ENCODE results near the gene CCT4.
"Not testable (repeated sequence)": the region's sequence is repeated elsewhere in the genome, so short reads cannot be mapped to it uniquely, and the experiment has no call there.

CCT4 gene

DNA sequence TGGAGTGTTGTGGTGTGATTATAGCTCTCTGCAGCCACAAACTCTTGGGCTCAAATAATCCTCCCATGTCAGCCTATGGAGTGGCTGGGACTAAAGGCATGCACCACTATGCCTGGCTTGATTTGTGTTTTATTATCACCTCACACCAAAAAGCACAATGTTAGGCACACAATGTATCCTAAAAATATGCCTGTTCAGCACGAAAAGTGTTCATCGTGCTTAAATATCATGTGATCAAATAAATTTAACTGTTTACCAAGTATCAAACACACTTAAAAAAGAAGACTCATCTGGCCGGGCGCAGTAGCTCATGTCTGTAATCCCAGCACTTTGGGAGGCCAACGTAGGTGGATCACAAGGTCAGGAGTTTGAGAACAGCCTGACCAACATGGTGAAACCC, 5.6 kb downstream of the CCT4 start:
- no peak overlapping the region for H3K27ac ChIP-seq
- H3K4me3 ChIP-seq, result no peak overlapping the region

DNA sequence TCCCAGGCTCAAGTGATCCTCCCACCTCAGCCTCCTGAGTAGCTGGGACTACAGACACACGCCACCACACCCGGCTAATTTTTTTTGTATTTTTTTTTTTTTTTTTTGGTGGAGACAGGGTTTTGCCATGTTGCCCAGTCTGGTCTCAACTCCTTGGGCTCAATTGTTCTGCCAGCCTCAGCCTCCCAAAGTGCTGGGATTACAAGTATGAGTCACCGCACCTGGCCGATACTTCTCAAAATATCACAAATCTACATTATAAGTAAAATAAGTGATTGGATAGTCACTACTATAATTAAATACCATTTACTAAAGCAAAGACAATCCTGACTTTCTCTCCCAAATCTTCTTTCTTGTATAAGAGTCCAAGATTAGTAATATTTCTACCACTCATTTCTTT, 9.1 kb downstream of the CCT4 start:
- H3K27ac ChIP-seq, result not testable (repeated sequence)

DNA sequence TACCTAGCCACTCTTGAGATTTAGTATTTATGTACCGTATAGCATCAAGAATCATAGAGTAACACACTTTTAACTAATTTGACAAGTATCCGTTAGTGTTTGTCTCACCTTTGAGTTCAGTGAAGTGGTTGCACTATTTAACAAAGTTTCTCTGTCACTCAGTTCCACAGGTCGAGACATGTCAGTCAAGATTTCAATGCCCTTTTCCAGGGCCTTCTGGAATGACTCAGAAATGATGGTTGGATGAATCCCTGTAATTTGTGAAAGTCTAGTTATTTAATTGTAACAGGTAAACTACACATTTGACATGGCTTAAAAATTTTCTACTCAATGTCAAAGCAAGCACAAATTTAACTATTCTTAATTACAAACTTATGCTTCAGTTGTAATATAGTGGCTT, 9.7 kb downstream of the CCT4 start:
- Histone ChIP-seq H3K4me3 (no peak overlapping the region), H3K27ac (no peak overlapping the region)

More for the DNA sequence above, 9.1 kb downstream of the CCT4 start:
- H3K4me3 ChIP-seq, result not testable (repeated sequence)

DNA sequence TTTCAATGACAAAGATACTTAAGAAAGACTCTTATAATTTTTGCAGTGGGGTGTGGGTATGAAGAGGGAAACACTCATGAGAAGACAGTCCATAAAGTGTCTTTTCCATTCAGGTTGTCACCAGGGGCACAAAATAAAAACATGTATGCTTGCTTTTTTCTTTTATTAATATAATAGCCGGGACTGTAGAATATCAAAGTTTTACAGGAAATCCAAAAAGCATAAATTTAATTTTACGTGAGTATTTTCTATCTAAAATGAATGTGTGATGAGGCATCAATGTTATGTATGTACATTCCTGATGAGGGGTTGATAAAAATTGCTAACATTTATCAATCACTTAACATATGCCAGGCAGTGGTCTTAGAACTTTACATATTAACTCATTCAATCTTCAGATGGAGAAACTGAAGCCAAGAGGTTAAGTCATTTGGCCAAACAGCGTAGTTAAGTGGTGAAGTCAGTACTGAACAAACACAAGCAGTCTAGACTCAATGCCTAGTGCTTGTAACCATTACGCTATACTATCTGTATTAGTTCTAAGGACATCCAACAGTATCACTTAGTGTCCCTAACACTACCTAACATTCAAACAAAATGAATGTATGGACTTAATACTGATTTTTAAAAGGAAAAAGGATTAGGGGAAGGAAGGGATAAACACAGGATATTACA, 10.7 kb downstream of the CCT4 start:
- no peak overlapping the region for H3K4me3 ChIP-seq
- H3K27ac ChIP-seq, result no peak overlapping the region

DNA sequence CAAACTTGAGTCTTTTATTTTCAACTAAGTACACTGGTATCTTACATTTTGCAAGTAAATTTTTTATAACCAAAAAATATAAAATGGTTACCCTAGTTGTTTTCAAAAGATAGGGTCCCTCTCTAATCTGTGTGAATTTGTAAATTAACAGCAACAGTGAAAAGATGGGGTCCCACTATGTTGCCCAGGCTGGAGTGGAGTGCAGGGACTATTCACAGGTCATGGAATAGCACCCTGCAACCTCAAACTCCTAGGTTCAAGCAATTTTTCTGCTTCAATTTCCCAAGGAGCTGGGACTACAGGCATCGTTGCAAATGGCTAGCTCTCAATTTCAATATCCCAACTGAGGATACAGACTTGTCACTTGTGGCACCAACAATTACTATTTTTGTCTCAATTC, 12.1 kb downstream of the CCT4 start:
- Histone ChIP-seq H3K4me3 (no peak overlapping the region), H3K27ac (no peak overlapping the region)

DNA sequence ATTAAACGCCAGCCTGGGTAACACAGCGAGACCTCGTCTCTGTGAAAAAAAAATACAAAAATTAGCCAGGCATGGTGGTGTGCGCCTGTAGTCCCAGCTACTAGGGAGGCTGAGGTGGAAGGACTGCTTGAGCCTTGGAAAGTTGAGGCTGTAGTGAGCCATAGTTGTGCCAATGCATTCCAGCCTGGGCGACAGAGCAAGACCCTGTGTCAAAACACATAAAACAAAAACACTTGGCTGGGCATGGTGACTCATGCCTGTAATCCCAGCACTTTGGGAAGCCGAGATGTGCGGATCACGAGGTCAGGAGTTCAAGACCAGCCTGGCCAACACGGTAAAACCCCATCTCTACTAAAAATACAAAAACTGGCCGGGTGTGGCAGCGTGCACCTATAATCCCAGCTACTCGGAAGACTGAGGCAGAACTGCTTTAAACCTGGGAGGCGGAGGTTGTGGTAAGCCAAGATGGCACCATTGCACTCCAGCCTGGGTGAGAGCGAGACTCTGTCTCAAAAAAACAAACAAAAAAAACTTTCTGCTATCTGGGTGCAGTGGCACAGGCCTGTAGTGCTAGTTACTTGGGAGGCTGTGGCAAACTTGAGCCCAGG, 21.9 kb downstream of the CCT4 start:
- not testable (repeated sequence) for H3K27ac ChIP-seq

DNA sequence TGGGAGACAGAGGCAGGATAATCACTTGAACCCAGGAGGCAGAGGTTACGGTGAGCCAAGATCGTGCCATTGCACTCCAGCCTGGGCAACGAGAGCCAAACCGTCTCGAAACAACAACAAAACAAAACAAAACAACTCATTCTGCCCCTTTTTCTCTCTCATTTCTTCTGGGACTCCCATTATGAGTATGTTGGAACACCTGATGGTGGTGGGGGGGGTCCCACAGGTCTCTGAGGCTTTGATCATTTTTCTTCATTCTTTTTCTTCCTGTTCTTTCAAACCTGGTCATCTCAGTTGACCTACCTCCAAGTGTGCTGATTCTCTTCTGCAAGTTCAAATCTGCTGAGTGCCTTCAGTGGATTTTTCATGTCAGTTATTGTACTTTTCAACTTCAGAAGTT, 26.4 kb downstream of the CCT4 start:
- Histone ChIP-seq H3K4me3 (no peak overlapping the region), H3K27ac (no peak overlapping the region)

More for the DNA sequence above, 21.9 kb downstream of the CCT4 start:
- H3K4me3 ChIP-seq, result not testable (repeated sequence)

DNA sequence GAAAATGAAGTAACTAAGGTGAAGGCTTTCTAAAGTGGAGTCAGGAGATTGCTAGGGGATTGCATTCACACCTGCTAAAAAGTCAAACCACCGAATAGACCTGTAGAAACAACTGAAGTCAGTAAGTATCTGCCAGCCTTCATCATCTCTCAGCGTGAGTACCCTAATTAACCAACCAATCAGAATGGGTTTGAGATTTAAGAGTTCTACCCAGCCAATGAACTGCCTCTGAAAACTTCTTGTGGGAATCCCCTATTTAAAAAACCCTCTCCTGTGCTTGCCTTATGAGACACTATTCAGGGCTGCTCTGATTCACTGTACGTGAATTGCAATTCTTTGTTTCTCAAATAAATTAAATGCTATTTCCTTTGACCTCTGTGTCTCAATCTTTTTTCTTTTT, 31.2 kb downstream of the CCT4 start:
- Histone ChIP-seq H3K27ac (no peak overlapping the region), H3K4me3 (no peak overlapping the region)

DNA sequence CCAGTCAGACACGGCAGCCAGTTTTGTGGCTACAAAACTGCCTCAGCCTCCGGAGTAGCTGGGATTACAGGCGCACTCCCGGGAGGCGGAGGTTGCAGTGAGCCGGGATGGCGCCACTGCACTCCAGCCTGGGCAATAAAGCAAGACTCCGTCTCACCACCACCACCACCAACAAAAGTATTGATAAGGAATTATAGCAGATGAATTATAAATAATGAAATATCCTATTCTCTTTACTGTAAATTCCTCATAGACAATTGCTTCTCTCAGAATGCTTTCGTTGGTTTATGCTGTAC, 33.2 kb downstream of the CCT4 start:
- Histone ChIP-seq H3K4me3 (peak overlapping the region in 6 of 7 experiments; percentile 56 to 86 (median 71)), H3K27ac (peak overlapping the region in 12 of 21 experiments; percentile 3 to 83 (median 66))

DNA sequence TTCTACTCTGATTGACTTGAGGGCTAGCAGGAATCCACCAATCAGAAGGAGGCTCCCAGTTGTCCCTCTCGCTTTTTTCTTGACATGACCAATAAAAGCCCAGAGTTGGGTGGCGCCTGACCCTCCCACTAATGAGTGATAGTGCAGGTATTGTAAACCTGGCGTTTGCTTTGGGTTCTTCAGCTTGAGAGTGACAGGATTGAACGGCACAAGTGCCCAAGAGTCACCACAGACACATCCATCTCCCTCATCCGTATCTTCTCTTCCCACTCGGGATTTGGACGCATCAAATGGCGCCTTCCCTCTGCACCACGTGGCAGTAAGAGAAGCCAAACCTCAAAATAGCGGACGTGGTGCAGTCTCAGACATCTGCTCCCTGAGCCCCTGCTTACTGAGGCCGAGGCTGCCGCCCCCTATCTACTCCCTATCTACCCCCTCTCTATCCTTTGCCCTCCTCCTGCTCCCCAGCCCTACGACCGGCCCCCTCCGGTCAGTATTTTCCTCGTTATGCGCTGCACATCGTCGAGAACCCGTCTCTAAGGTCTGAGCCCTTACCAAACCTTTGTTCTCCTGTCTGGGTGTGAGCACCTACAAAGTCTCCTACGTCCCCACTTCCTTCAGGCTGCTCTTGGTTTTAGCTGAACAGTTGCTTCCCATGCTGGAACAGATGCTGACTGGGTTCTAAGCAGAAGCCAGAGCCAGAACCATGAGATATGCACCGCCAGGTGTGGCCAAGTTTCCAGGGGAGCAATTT, 33.7 kb downstream of the CCT4 start:
- peak overlapping the region; percentile 56 to 86 (median 72) for H3K4me3 ChIP-seq
- H3K27ac ChIP-seq, result peak overlapping the region in 19 of 21 experiments; percentile 0 to 88 (median 66)

DNA sequence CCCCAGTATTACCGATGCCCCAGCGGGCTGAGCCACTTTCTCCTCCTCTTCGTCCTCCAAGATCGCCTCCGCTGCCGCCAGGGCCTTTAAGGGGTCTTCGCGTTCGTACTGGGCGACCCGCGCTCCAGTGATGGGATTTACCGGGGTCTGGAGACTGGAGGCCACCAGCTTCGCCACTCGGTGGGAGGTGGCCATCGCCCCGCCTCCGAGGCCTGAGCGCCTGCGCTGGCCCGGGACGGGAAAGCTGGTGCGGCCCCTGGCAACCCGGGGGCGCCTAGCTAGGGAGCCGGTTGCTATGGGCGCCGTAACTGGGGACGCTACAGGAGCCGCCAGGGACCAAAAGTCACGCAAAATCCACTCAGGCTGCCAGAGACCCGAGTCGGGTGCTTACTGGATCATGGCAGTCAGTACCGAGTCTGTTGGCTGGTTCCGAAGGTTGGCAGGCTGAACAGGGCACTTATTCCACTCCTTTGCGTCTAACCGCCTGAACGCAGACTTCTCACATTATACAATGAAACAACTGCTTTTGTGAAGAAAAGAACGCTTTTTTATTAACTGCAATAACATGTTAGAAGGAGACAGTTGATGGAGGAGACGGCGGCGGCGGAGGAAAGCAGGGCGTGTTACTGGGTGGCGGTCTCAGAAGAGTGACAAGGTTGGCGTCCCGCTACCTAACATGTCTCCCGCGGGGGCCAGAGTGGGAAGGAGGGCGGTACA, 34.5 kb downstream of the CCT4 start, which contains the start of gene FAM161A:
Gene FAM161A, minus strand, starts transcription at position 214 of the 717 bp plus-strand sequence. Its CDS starts 19 bp downstream, at position 195.
- peak within 1 kb of the TSS; percentile 14 to 88 (median 76) for H3K27ac ChIP-seq

DNA sequence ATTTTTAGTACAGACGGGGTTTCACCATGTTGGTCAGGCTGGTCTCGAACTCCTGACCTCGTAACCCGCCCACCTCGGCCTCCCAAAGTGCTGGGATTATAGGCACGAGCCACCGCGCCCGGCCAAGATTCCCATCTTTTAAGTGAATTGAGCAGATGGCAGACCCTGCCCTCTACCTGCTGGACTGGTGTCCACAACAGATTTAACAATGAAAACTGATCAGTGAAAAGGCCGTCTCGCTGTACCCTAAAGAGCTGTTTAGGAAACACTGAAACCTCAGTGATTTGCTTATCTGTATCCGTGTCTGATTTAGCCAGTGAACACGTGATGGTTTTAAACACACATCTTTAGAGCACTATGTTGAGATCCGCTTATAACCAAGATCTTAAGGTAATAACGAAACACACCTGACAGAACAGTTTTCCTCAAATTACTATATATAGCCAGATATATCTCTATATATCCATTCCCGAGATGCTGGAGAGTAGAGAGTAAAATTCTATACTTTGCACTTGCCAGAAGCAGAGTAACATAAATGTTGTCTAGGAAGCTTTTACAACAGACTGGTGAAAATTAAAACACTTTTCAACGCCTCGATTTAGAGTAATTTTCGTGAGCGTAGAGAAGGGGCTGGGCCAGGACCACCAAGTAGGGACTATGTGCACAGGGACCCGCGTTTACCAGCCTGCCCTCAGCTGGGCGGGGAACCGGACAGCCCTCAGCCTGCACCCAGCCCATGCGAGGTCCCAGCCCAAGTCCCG, 35.2 kb downstream of the CCT4 start:
- peak overlapping the region; percentile 56 to 86 (median 72) for H3K4me3 ChIP-seq
- peak overlapping the region in 19 of 21 experiments; percentile 29 to 88 (median 76) for H3K27ac ChIP-seq

More for the DNA sequence above, 34.5 kb downstream of the CCT4 start, which contains the start of gene FAM161A:
- peak within 1 kb of the TSS; percentile 56 to 86 (median 72) for H3K4me3 ChIP-seq

DNA sequence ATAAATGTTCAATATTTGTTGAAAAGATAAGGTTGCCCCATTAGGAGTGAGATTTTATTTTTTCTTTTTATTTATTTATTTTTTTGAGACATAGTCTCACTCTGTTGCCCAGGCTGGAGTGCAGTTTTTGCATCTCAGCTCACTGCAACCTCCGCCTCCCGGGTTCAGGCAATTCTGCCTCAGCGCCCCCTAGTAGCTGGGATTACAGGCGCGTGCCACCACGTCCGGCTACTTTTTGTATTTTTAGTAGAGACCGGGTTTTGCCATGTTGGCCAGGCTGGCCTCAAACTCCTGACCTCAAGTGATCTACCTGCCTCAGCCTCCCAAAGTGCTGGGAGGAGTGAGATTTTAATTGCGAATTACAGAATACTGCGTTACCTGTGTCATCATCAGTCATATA, 37.2 kb downstream of the CCT4 start:
- not testable (repeated sequence) for H3K4me3 ChIP-seq, H3K27ac ChIP-seq

DNA sequence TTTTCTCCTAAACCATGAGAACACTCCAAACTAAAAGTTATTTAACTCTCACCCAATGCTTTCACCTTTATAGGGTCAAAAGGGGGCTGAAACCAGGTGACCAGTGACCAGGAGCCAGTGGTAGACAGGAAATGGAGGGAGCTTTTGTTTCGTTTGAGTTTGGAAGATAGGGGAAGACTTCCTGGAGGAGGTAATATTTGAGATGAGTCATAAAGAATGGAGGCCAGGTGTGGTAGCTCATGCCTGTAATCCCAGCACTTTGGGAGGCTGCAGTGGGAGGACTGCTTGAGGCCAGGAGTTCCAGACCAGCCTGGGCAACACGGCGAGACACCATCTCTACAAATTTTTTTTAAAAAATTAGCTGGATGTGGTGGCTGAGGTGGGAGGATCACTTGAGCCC, 43.1 kb downstream of the CCT4 start:
- H3K4me3 ChIP-seq, result no peak overlapping the region
- H3K27ac ChIP-seq, result no peak overlapping the region

DNA sequence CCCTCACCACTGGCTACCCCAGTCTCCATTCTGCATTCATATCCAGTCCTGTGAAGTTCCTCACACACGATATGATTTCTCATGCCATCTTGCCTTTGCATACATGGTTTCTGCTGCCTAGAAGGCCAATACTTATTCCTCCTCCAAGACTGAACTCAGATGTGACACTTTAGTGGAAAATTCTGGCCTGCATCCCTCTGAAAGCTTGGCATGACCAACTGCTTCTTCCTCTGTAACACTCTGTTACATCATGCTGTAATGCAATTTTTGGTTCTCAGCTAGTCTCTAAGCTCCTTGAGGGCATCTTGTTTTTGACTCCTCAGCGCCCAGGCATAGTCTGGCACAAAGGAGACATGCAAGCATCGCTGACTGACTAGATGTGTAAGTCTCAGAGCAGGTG, 47.2 kb downstream of the CCT4 start:
- Histone ChIP-seq H3K27ac (no peak overlapping the region), H3K4me3 (no peak overlapping the region)

DNA sequence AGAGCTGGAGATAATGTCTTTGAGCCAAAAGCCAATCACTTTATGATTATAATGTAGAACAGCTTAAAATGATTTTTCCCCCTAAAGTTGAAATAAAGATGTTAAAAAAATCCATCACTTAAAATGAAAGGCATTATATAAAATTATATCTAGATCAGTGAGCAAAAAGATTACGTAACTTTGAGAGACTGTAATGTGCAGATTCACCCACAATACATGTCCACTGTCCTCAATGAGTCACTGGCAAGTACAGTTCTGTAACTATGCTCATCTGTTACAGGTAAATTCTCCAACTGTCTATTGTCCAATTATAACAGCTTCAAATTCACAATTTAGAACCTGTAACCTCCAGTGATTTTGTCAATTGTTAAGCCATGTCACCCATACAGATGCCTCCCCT, 53.6 kb downstream of the CCT4 start:
- Histone ChIP-seq H3K4me3 (no peak overlapping the region), H3K27ac (no peak overlapping the region)

DNA sequence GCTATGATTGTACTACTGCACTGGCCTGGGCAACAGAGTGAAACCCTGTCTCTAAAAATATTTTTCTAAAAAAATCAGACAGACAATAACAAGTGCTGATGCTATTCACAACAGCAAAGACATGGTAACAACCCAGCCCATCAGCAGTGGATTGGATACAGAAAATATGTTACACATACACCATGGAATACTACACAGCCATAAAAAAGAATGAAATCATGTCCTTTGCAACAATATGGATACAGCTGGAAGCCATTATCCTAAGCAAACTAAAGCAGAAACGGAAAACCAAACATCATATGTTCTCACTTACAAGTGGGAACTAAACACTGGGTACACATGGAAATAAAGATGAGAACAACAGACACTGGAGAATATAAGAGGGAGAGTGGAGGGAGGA, 54.5 kb downstream of the CCT4 start:
- Histone ChIP-seq H3K27ac (no peak overlapping the region), H3K4me3 (no peak overlapping the region)

DNA sequence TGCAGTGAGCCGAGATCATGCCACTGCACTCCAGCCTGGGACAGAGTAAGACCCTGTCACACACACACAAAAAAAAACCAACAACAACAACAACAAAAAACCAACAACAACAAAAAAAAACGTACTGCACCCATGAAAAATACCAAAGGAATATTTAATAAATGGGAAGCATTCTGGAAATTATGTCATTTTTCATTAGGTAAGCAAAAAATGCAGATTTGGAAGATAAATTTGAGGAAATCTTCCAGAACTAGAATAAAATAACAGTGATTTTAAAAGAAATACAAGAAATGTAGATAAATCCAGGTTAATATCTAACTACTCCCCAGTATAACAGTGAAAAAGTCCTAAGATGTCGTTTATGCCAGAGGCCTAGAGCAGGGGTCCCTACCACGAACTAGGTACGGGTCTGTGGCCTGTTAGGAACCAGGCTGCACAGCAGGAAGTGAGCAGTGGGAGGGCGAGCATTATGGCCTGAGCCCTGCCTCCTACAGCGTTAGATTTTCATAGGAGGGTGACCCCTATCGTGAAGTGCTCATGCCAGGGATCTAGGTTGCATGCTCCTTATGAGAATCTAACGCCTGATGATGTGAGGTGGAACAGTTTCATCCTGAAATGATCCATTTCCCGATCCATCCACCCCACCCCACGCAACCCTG, 56.1 kb downstream of the CCT4 start:
- Histone ChIP-seq H3K27ac (no peak overlapping the region), H3K4me3 (no peak overlapping the region)

DNA sequence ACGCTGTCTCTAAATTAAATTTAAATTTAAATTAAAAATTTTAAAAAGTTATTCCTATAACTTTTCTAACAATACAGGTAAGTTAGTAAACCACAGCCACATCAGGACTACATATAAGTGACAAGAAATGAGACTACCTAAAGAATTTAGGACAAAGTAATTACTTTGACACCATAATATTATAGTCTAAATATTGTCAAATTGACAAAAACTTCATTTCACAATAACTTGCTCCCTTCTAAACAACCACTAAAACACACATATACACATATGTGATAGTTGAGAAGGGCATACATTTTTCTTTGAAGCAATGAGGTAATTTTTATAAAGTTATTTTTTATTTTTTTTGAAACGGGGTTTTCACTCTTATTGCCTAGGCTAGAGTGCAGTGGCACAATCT, 66.2 kb downstream of the CCT4 start:
- Histone ChIP-seq H3K4me3 (no peak overlapping the region), H3K27ac (no peak overlapping the region)
